PC-9 (cell line): ENCODE measurements around the gene EIF5A. TPM values are rescaled to one million over a fixed set of nuclear protein-coding genes. Genes with fewer than 3 reads are reported as not detected.
"Not testable (repeated sequence)": the region's sequence is repeated elsewhere in the genome, so short reads cannot be mapped to it uniquely, and the experiment has no call there.

ENCODE experiments used
- BruUV-seq: library from RNA; stranded (reverse); fragments of 400-500 nt; replicated peaks from 2 replicates; lab custom pipeline; 2021; lab: Mats Ljungman, UMichigan
- CTCF ChIA-PET: fragments of 300-600 bp; sonication (Branson Sonifier 250); formaldehyde crosslinking; loops from one replicate; lab custom pipeline; 2022; ENCODE audit warnings: antibody characterized with exemption; lab: Charles Lee
- POLR2A ChIA-PET: fragments of 300-600 bp; sonication (Branson Sonifier 250); formaldehyde crosslinking; loops from one replicate; lab custom pipeline; 2022; ENCODE audit warnings: antibody characterized with exemption; ENCODE audit not compliant: unreplicated experiment; lab: Charles Lee
- DNase-seq, 2 experiments: peaks; one replicate each; pipeline versions ENCODE4 v3.0.0 to v3.0.0-alpha.2; 2015 to 2022; ENCODE audit warnings: mixed read lengths in 1 of 2
- H2AFZ ChIP-seq: fragments of 200-600 bp; sonication (generic); 2 replicates; pipeline ENCODE4 v1.8.1; 2017; ENCODE audit warnings: antibody characterized with exemption
- H3F3A ChIP-seq: fragments of 200-600 bp; sonication (generic); 2 replicates; pipeline ENCODE4 v1.8.1; 2017; ENCODE audit warnings: antibody characterized with exemption, mild to moderate bottlenecking, low read depth; ENCODE audit not compliant: insufficient read depth
- H3K27ac ChIP-seq: fragments of 200-600 bp; sonication (generic); 2 replicates; pipeline ENCODE4 v1.6.1; 2016; ENCODE audit warnings: mixed run types
- H3K27me3 ChIP-seq: fragments of 200-600 bp; sonication (generic); 2 replicates; pipeline ENCODE4 v1.6.1; 2016; ENCODE audit warnings: low read depth, mixed run types; ENCODE audit not compliant: insufficient read depth
- H3K36me3 ChIP-seq: fragments of 200-600 bp; sonication (generic); 2 replicates; pipeline ENCODE4 v1.6.1; 2016; ENCODE audit warnings: low read depth, mixed run types
- H3K4me1 ChIP-seq: fragments of 200-600 bp; sonication (generic); replicated peaks from 2 replicates; pipeline ENCODE4 v1.6.1; 2016; ENCODE audit warnings: mixed run types; ENCODE audit not compliant: insufficient read depth
- H3K4me2 ChIP-seq: fragments of 200-600 bp; sonication (generic); 2 replicates; pipeline ENCODE4 v1.6.1; 2017; ENCODE audit warnings: mixed run types
- H3K4me3 ChIP-seq: fragments of 200-600 bp; sonication (generic); 2 replicates; pipeline ENCODE4 v1.6.1; 2016; ENCODE audit warnings: mixed run types
- H3K79me2 ChIP-seq: fragments of 200-600 bp; sonication (generic); 2 replicates; pipeline ENCODE4 v1.6.1; 2017; ENCODE audit warnings: low read depth, mixed run types
- H3K9me2 ChIP-seq: fragments of 200-600 bp; sonication (generic); 2 replicates; pipeline ENCODE4 v1.8.1; 2017; ENCODE audit warnings: mild to moderate bottlenecking; ENCODE audit not compliant: insufficient read depth
- H3K9me3 ChIP-seq: fragments of 200-600 bp; sonication (generic); 2 replicates; pipeline ENCODE4 v1.8.1; 2016; ENCODE audit warnings: low read depth; ENCODE audit not compliant: insufficient read depth
- H4K20me1 ChIP-seq: fragments of 200-600 bp; sonication (generic); 2 replicates; pipeline ENCODE4 v1.8.1; 2017; ENCODE audit not compliant: insufficient read depth
- CTCF ChIP-seq: fragments of 200-600 bp; sonication (generic); conservative IDR thresholded peaks from 2 replicates; pipeline ENCODE4 v1.6.1; 2017; ENCODE audit warnings: mixed run types, antibody characterized with exemption, mild to moderate bottlenecking, moderate library complexity
- EZH2 ChIP-seq: fragments of 200-600 bp; sonication (generic); IDR thresholded peaks from 2 replicates; pipeline ENCODE4 v1.8.0; 2017; ENCODE audit warnings: antibody characterized with exemption, low read depth
- intact Hi-C: fragments of 100-400 bp; cut with micrococcal nuclease; formaldehyde crosslinking; loops from one replicate; pipeline ENCODE4 v1.10.0; 2022; ENCODE audit not compliant: unreplicated experiment
- total RNA-seq: library from RNA; stranded (reverse); gene quantifications from 2 replicates; pipeline ENCODE4 v1.2.3, GENCODE V29; 2021

The EIF5A gene
- total RNA-seq, 1 experiment from 2014 or later = 1,298 TPM

- DNase-seq = peak; percentile 73 to 84
- CTCF ChIA-PET = interaction anchor here (0.6 to 1.3 kb wide), 5 partner anchors 12 to 284 kb away, joined by 3 to 6 read pairs (median 3); no protein-coding TSS in a partner anchor
These were observed 22.7 kb downstream of the EIF5A start for GRCh38 chr17:7329997-7330637.

GRCh38 chr17:7330638-7331015 is 23.2 kb downstream of the EIF5A start:
- ChIA-PET CTCF (no interaction called here), POLR2A (interaction anchor here (0.6 kb wide), 1 partner anchor 73 kb away, joined by 10 read pairs; the partner anchor contains the start of gene TMEM256)
- no TSS peak for BruUV-seq
- Histone ChIP-seq H3K79me2 (peaks cover 25% of the 10 kb centered on the region), H4K20me1 (no peaks in the 10 kb centered on the region), H3F3A (peaks cover 9% of the 10 kb centered on the region; the same call in 1 of the 2 replicates), H3K9me3 (no peaks in the 10 kb centered on the region), H3K4me2 (peak overlapping the region; percentile 96), H3K4me3 (peak overlapping the region; percentile 100), H3K27ac (no peak overlapping the region), H2AFZ (peak overlapping the region; percentile 90), H3K9me2 (no peaks in the 10 kb centered on the region), H3K36me3 (no peaks in the 10 kb centered on the region), H3K4me1 (peaks cover 16% of the 10 kb centered on the region), H3K27me3 (no peaks in the 10 kb centered on the region)
- intact Hi-C loops = no loop called here
- no peak for TF ChIP-seq CTCF
- TF ChIP-seq EZH2 = no peak
- DNase-seq = no peak

More at GRCh38 chr17:7329997-7330637, 22.7 kb downstream of the EIF5A start:
- Histone ChIP-seq H3K9me2 (no peaks in the 10 kb centered on the region), H3K36me3 (no peaks in the 10 kb centered on the region), H3F3A (peaks cover 9% of the 10 kb centered on the region; the same call in 1 of the 2 replicates), H3K4me3 (peak overlapping the region; percentile 100), H4K20me1 (no peaks in the 10 kb centered on the region), H3K4me1 (peaks cover 16% of the 10 kb centered on the region), H3K27ac (peak overlapping the region; percentile 67), H3K27me3 (no peaks in the 10 kb centered on the region), H3K79me2 (peaks cover 25% of the 10 kb centered on the region), H3K4me2 (peak overlapping the region; percentile 96), H3K9me3 (no peaks in the 10 kb centered on the region), H2AFZ (peak overlapping the region; percentile 90)
- intact Hi-C loops = loop anchor here (2.0 kb wide), 1 partner anchor 21 kb away; no protein-coding TSS in a partner anchor
- POLR2A ChIA-PET = interaction anchor here (0.5 to 1.1 kb wide), 13 partner anchors 15 to 306 kb away, joined by 3 to 13 read pairs (median 5); partner anchors contain the start of genes GABARAP and TMEM256
- TF ChIP-seq CTCF = no peak
- TF ChIP-seq EZH2 = no peak
- BruUV-seq = TSS peak; percentile 94

GRCh38 chr17:7332111-7332510 is 24.7 kb downstream of the EIF5A start:
- intact Hi-C loops = no loop called here
- CTCF ChIA-PET = no interaction called here
- Histone ChIP-seq H3K4me1 (peaks cover 16% of the 10 kb centered on the region), H4K20me1 (no peaks in the 10 kb centered on the region), H3K27me3 (no peaks in the 10 kb centered on the region), H3K9me3 (no peaks in the 10 kb centered on the region), H3K79me2 (peaks cover 18% of the 10 kb centered on the region), H3F3A (peaks cover 9% of the 10 kb centered on the region; the same call in 1 of the 2 replicates), H3K4me3 (no peak overlapping the region), H3K27ac (no peak overlapping the region), H3K4me2 (no peak overlapping the region), H2AFZ (no peak overlapping the region), H3K36me3 (no peaks in the 10 kb centered on the region), H3K9me2 (no peaks in the 10 kb centered on the region)
- BruUV-seq = no TSS peak
- POLR2A ChIA-PET = no interaction called here
- no peak for DNase-seq
- no peak for TF ChIP-seq EZH2
- no peak for TF ChIP-seq CTCF

- CTCF ChIA-PET, DNase-seq, H3K36me3 ChIP-seq, H3K9me2 ChIP-seq, POLR2A ChIA-PET, BruUV-seq, H3F3A ChIP-seq, H3K4me2 ChIP-seq, H4K20me1 ChIP-seq, H3K4me3 ChIP-seq, H3K9me3 ChIP-seq, H3K27me3 ChIP-seq, intact Hi-C loops, H2AFZ ChIP-seq, H3K27ac ChIP-seq: not testable (repeated sequence)
- Histone ChIP-seq H3K4me1 (peaks cover 15% of the 10 kb centered on the region), H3K79me2 (peaks cover 13% of the 10 kb centered on the region)
These were observed 25.2 kb downstream of the EIF5A start for GRCh38 chr17:7332600-7333069.
